ENCODE measurements around the gene SCN1B. TPM values are rescaled to one million over a fixed set of nuclear protein-coding genes. Genes with fewer than 3 reads are reported as not detected.

The SCN1B gene
- total and polyA plus RNA-seq, 3 experiments from 2014 or later: 1.1 to 1.9 (median 1.3) TPM

DNA sequence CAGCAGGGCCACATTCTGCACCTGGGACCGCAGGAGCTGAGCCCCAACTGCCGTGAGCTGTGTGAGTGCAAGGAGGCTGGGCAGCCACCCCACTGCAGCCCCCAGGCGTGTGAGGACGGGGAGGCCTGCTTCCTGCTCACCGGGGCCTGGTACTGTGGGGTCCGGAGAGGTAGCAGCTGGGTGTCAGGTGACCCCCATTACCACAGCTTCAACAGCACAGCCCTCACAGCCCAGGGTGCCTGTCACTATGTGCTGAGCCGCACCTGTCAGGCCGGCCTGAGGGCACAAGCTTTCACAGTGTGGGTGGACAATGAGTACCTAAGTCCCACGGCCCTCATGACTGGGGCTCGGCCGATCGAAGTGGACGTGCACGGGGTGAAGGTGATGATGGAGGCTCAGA lies 49.6 kb downstream of the SCN1B start:
- no peak overlapping the region for H3K4me3 ChIP-seq (ENCODE audit: low read length)
- no peaks in the 10 kb centered on the region for H3K4me1 ChIP-seq (ENCODE audit: insufficient read depth, low read length)
- no peak overlapping the region for H3K27ac Mint-ChIP-seq
- H3K9me3 ChIP-seq (ENCODE audit: low read length): no peaks in the 10 kb centered on the region
- H3K27ac ChIP-seq (ENCODE audit: low read depth, low read length): no peak overlapping the region
- CTCF ChIA-PET: interaction anchor here (1.0 to 1.6 kb wide), 2 partner anchors 13 to 36 kb away, joined by 3 to 4 read pairs; no protein-coding TSS in a partner anchor
- peaks cover 0 to 1% (median 0%) of the 10 kb centered on the region in 5 donors for H3K9me3 Mint-ChIP-seq
- H3K36me3 Mint-ChIP-seq: no peaks in the 10 kb centered on the region
- no peaks in the 10 kb centered on the region for H3K36me3 ChIP-seq (ENCODE audit: insufficient read depth, low read length)
- H3K27me3 ChIP-seq (ENCODE audit: insufficient read depth, low read length, poor library complexity, severe bottlenecking): no peaks in the 10 kb centered on the region
- H3K4me3 Mint-ChIP-seq: no peak overlapping the region
- POLR2A ChIA-PET: no interaction called here
- H3K27me3 Mint-ChIP-seq: peaks cover 4 to 7% of the 10 kb centered on the region in 2 donors
- no peak for DNase-seq
- H3K4me1 Mint-ChIP-seq: peaks cover 0 to 5% (median 4%) of the 10 kb centered on the region in 3 donors

DNA sequence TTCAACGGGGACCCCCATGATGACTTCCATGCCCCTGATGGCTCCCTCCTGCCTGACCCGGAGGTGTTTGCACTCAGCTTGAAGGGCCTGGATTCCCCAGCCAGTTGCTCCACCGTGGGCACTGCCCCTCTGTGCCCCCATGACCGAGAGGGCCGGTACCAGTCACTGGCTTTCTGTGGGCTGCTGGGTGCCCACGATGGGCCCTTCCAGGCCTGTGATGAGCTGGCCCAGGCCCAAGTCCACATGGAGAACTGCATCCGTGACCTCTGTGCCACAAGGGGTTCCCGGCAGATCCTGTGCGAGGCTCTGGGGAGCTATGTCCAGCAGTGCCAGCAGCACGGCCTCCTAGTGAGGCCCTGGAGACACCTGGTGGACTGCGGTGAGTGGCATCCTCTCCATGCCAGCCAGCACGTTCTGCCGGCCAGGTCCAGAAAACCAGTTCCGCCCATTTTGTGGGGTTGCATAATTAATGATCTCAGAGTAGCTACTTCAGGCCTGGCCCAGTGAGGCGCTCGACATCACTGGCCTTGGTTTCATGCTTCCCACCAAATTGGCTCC lies 50.4 kb downstream of the SCN1B start:
- Histone ChIP-seq H3K9me3 (ENCODE audit: low read length) (no peaks in the 10 kb centered on the region), H3K4me1 (ENCODE audit: insufficient read depth, low read length) (peaks cover 4% of the 10 kb centered on the region), H3K27me3 (ENCODE audit: insufficient read depth, low read length, poor library complexity, severe bottlenecking) (no peaks in the 10 kb centered on the region), H3K4me3 (ENCODE audit: low read length) (no peak overlapping the region), H3K36me3 (ENCODE audit: insufficient read depth, low read length) (no peaks in the 10 kb centered on the region), H3K27ac (ENCODE audit: low read depth, low read length) (no peak overlapping the region)
- DNase-seq: no peak
- Mint-ChIP-seq H3K4me1 (peaks cover 3 to 8% (median 8%) of the 10 kb centered on the region in 3 donors), H3K27ac (no peak overlapping the region), H3K4me3 (no peak overlapping the region), H3K27me3 (peaks cover 6 to 7% of the 10 kb centered on the region in 2 donors), H3K9me3 (peaks cover 0 to 1% (median 0%) of the 10 kb centered on the region in 5 donors), H3K36me3 (no peaks in the 10 kb centered on the region)
- CTCF ChIA-PET: interaction anchor here (1.6 kb wide), 1 partner anchor 36 kb away, joined by 4 read pairs; no protein-coding TSS in a partner anchor
- POLR2A ChIA-PET: no interaction called here

DNA sequence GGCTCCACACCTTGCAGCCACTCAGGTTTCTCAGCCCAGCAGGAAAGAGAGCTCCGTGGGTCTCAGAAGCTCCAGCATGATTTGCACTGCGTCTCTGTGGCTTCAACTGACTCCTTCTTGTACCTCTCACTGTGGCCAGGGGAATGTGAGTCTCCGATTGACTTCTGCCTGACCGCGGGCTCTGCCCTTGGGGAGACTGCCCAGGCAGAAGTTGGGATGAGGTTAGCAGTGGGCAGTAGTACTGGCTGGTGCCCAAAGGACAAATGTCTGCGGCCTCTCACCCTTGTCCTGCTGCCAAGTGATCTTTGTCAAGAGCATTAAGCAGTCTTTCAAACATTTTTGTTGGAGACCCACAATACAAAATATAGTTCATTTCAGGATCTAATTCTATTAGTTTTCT lies 50.9 kb downstream of the SCN1B start:
- CTCF ChIA-PET: no interaction called here
- POLR2A ChIA-PET: no interaction called here
- H3K9me3 ChIP-seq (ENCODE audit: low read length): no peaks in the 10 kb centered on the region
- no peak for DNase-seq
- Mint-ChIP-seq H3K27ac (peak overlapping the region in 1 of 8 donors; percentile 40), H3K4me1 (peaks cover 8 to 13% (median 13%) of the 10 kb centered on the region in 3 donors), H3K9me3 (peaks cover 0 to 1% (median 0%) of the 10 kb centered on the region in 5 donors), H3K36me3 (no peaks in the 10 kb centered on the region), H3K27me3 (peaks cover 6 to 7% of the 10 kb centered on the region in 2 donors), H3K4me3 (no peak overlapping the region)
- no peak overlapping the region for H3K27ac ChIP-seq (ENCODE audit: low read depth, low read length)
- peaks cover 9% of the 10 kb centered on the region for H3K4me1 ChIP-seq (ENCODE audit: insufficient read depth, low read length)
- no peak overlapping the region for H3K4me3 ChIP-seq (ENCODE audit: low read length)
- no peaks in the 10 kb centered on the region for H3K36me3 ChIP-seq (ENCODE audit: insufficient read depth, low read length)
- no peaks in the 10 kb centered on the region for H3K27me3 ChIP-seq (ENCODE audit: insufficient read depth, low read length, poor library complexity, severe bottlenecking)

DNA sequence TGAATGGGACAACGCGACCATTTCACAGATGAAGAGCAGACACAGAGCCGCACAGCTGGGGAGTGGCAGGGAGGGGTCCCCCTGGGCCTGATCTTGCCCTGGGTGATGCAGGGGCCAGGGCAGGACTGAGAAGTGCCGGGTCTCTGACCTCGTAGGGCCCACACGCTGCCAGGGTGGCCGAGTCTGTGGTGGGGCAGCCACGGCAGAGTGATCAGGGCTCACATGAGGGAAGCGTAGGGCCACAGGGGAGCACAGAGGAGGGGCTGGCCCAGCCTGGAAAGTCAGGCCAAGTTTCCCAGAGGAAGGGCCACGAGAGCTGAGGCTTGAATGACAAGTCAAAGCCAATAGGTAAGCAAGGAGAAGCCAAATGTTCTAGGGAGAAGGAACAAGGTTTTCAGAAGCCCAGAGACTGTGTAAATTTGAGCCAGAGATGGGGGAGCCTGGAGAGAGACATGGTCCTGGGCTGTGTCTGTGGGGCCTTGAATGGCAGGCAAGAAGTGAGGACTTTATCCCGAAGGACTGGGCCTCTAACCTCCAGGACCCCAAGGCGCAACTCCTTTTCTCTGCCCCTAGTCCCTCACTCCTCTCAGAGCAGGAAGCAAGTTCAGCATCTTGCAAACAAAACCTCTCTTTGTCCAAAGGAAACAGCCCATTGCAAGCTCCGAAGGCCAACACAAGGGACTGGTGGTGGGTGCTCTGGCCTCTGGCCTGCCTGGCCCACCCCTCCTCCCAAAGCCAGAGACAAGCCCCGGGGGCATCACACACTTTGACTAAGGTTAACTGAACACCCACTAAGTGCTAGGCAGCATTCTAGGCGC lies 53.6 kb downstream of the SCN1B start:
- no peaks in the 10 kb centered on the region for H3K9me3 ChIP-seq (ENCODE audit: low read length)
- no peak overlapping the region for H3K4me3 Mint-ChIP-seq
- H3K27ac ChIP-seq (ENCODE audit: low read depth, low read length): no peak overlapping the region
- no peak overlapping the region for H3K4me3 ChIP-seq (ENCODE audit: low read length)
- H3K27ac Mint-ChIP-seq: peak overlapping the region in 3 of 8 donors; percentile 19 to 81 (median 52)
- POLR2A ChIA-PET: no interaction called here
- peaks cover 16% of the 10 kb centered on the region for H3K4me1 ChIP-seq (ENCODE audit: insufficient read depth, low read length)
- no peaks in the 10 kb centered on the region for H3K27me3 ChIP-seq (ENCODE audit: insufficient read depth, low read length, poor library complexity, severe bottlenecking)
- no peaks in the 10 kb centered on the region for H3K36me3 Mint-ChIP-seq
- peaks cover 13 to 20% (median 15%) of the 10 kb centered on the region in 3 donors for H3K4me1 Mint-ChIP-seq
- no peaks in the 10 kb centered on the region for H3K36me3 ChIP-seq (ENCODE audit: insufficient read depth, low read length)
- no peaks in the 10 kb centered on the region for H3K9me3 Mint-ChIP-seq
- DNase-seq: no peak
- CTCF ChIA-PET: interaction anchor here (1.1 kb wide), 1 partner anchor 17 kb away, joined by 4 read pairs; no protein-coding TSS in a partner anchor
- peaks cover 3 to 6% of the 10 kb centered on the region in 2 donors for H3K27me3 Mint-ChIP-seq

DNA sequence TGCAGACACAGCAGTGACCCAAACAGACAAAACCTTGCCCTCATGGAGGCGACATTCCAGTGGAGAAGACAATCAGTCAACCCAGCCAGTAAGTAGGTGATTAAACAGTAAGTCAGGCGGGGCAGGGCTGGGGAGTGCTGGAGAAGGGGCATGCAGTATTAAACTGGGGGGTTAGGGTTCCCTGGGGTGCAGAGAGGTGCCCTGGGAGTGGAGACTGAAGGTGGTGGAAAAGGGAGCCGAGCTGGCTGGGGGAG lies 54.2 kb downstream of the SCN1B start:
- DNase-seq: no peak

DNA sequence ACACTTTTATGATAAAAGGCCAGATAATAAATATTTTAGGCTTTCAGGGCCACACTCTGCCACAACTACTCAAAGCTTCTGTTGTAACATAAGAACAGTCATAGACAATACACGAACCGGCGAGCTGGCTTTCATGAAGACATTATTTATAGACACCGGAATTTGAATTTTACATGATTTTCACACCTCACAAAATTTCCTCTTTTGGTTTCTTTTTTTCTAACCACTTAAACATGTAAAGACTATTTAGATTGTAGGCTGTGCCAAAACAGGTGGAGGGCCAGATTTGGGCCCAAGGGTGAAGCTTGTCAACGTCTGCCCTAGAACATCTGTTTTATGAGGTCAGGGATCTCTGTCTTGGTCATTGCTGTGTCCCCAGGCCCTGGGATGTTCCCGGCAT lies 55.7 kb downstream of the SCN1B start:
- Mint-ChIP-seq H3K9me3 (no peaks in the 10 kb centered on the region), H3K4me1 (peaks cover 17 to 26% (median 22%) of the 10 kb centered on the region in 3 donors), H3K36me3 (no peaks in the 10 kb centered on the region), H3K4me3 (peak overlapping the region in 5 of 7 donors; percentile 23 to 82 (median 44)), H3K27ac (peak overlapping the region; percentile 43 to 96 (median 66)), H3K27me3 (peaks cover 9 to 12% of the 10 kb centered on the region in 2 donors)
- peaks cover 22% of the 10 kb centered on the region for H3K4me1 ChIP-seq (ENCODE audit: insufficient read depth, low read length)
- peak overlapping the region; percentile 16 for H3K27ac ChIP-seq (ENCODE audit: low read depth, low read length)
- H3K9me3 ChIP-seq (ENCODE audit: low read length): no peaks in the 10 kb centered on the region
- no peak overlapping the region for H3K4me3 ChIP-seq (ENCODE audit: low read length)
- no peaks in the 10 kb centered on the region for H3K36me3 ChIP-seq (ENCODE audit: insufficient read depth, low read length)
- DNase-seq: peak in 1 of 5 donors; percentile 20
- CTCF ChIA-PET: interaction anchor here (1.0 to 2.5 kb wide), 4 partner anchors 19 to 42 kb away, joined by 3 to 13 read pairs (median 5); no protein-coding TSS in a partner anchor
- POLR2A ChIA-PET: no interaction called here
- no peaks in the 10 kb centered on the region for H3K27me3 ChIP-seq (ENCODE audit: insufficient read depth, low read length, poor library complexity, severe bottlenecking)

More for the DNA sequence above, 54.2 kb downstream of the SCN1B start:
- no peaks in the 10 kb centered on the region for H3K9me3 ChIP-seq (ENCODE audit: low read length)
- H3K27me3 ChIP-seq (ENCODE audit: insufficient read depth, low read length, poor library complexity, severe bottlenecking): no peaks in the 10 kb centered on the region
- no peaks in the 10 kb centered on the region for H3K36me3 ChIP-seq (ENCODE audit: insufficient read depth, low read length)
- Mint-ChIP-seq H3K36me3 (no peaks in the 10 kb centered on the region), H3K4me1 (peaks cover 13 to 20% (median 15%) of the 10 kb centered on the region in 3 donors), H3K27me3 (peaks cover 1 to 7% of the 10 kb centered on the region in 2 donors), H3K9me3 (no peaks in the 10 kb centered on the region), H3K4me3 (peak overlapping the region in 1 of 7 donors; percentile 28), H3K27ac (peak overlapping the region in 2 of 8 donors; percentile 52 to 81)
- H3K27ac ChIP-seq (ENCODE audit: low read depth, low read length): no peak overlapping the region
- no peak overlapping the region for H3K4me3 ChIP-seq (ENCODE audit: low read length)
- H3K4me1 ChIP-seq (ENCODE audit: insufficient read depth, low read length): peaks cover 16% of the 10 kb centered on the region
- POLR2A ChIA-PET: no interaction called here
- CTCF ChIA-PET: interaction anchor here (1.1 kb wide), 1 partner anchor 17 kb away, joined by 4 read pairs; no protein-coding TSS in a partner anchor

DNA sequence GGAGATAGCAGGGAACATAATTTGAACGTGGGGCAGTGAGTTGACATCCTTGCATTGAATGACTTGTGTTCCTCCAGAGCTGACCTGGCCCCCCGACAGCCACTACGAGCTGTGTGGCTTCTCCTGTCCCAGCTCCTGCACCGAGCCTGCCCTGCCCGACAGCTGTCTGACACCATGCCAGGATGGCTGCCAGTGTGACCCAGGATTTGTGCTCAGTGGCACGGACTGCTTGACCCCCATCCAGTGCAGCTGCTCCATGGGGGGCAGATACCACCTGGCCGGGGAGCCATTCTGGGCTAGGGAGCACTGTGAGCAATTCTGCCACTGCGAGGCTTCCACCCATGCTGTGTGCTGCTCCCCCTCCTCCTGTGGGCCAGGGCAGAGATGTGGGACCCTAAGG lies 56.2 kb downstream of the SCN1B start:
- DNase-seq: no peak
- POLR2A ChIA-PET: interaction anchor here (1.2 kb wide), 1 partner anchor 57 kb away, joined by 4 read pairs; the partner anchor contains the start of gene SCN1B
- H3K36me3 ChIP-seq (ENCODE audit: insufficient read depth, low read length): no peaks in the 10 kb centered on the region
- H3K4me1 ChIP-seq (ENCODE audit: insufficient read depth, low read length): peaks cover 22% of the 10 kb centered on the region
- H3K9me3 ChIP-seq (ENCODE audit: low read length): no peaks in the 10 kb centered on the region
- Mint-ChIP-seq H3K27ac (peak overlapping the region in 6 of 8 donors; percentile 63 to 81 (median 66)), H3K4me1 (peaks cover 17 to 26% (median 22%) of the 10 kb centered on the region in 3 donors), H3K27me3 (peaks cover 9% of the 10 kb centered on the region in 2 donors), H3K9me3 (no peaks in the 10 kb centered on the region), H3K36me3 (no peaks in the 10 kb centered on the region), H3K4me3 (peak overlapping the region in 3 of 7 donors; percentile 23 to 63 (median 44))
- CTCF ChIA-PET: interaction anchor here (1.0 to 2.5 kb wide), 5 partner anchors 19 to 114 kb away, joined by 3 to 13 read pairs (median 4); no protein-coding TSS in a partner anchor
- no peak overlapping the region for H3K4me3 ChIP-seq (ENCODE audit: low read length)
- no peaks in the 10 kb centered on the region for H3K27me3 ChIP-seq (ENCODE audit: insufficient read depth, low read length, poor library complexity, severe bottlenecking)
- peak overlapping the region; percentile 16 for H3K27ac ChIP-seq (ENCODE audit: low read depth, low read length)
